RWPE1 (cell line): ENCODE data around the gene CCR5.

Experiments used
- CTCF ChIA-PET: fragments of 350-600 bp; sonication (Branson Sonifier 250); formaldehyde crosslinking; extraction: SDS; loops from one replicate; lab custom pipeline; 2021; lab: Yijun Ruan, JAX
- POLR2A ChIA-PET: fragments of 400-600 bp; formaldehyde crosslinking; extraction: SDS; loops from one replicate; lab custom pipeline; 2020; ENCODE audit warnings: antibody characterized with exemption; ENCODE audit not compliant: low non-redundant PET; lab: Yijun Ruan, JAX
- DNase-seq: peaks from one replicate; pipeline ENCODE4 v3.0.0; 2012; ENCODE audit warnings: low spot score
- H3K27ac ChIP-seq: fragments of 450-650 bp; 2 replicates; pipeline ENCODE4 v1.5.1; 2017
- CTCF ChIP-seq: fragments of 450-650 bp; conservative IDR thresholded peaks from 2 replicates; pipeline ENCODE4 v1.5.1; 2017; ENCODE audit warnings: low read depth, mild to moderate bottlenecking

CCR5 gene

GRCh38 chr3:46356276-46356675 lies 14.5 kb upstream of the CCR5 start:
- CTCF ChIA-PET, result interaction anchor here (0.6 kb wide), 1 partner anchor 65 kb away, joined by 3 read pairs; no protein-coding TSS in a partner anchor
- no peak for DNase-seq
- TF ChIP-seq CTCF, result no peak
- POLR2A ChIA-PET, result no interaction called here
- no peak overlapping the region for H3K27ac ChIP-seq

GRCh38 chr3:46356909-46357308 lies 13.8 kb upstream of the CCR5 start:
- TF ChIP-seq CTCF, result no peak
- no peak overlapping the region for H3K27ac ChIP-seq
- CTCF ChIA-PET, result no interaction called here
- POLR2A ChIA-PET, result no interaction called here
- DNase-seq, result no peak

GRCh38 chr3:46358466-46358865 lies 12.3 kb upstream of the CCR5 start:
- no peak for DNase-seq
- H3K27ac ChIP-seq, result no peak overlapping the region
- no peak for TF ChIP-seq CTCF
- ChIA-PET CTCF (no interaction called here), POLR2A (no interaction called here)

- CTCF ChIA-PET, result no interaction called here
- POLR2A ChIA-PET, result no interaction called here
- H3K27ac ChIP-seq, result no peak overlapping the region
- no peak for TF ChIP-seq CTCF
- DNase-seq, result no peak
Measured at GRCh38 chr3:46359733-46360493, 10.8 kb upstream of the CCR5 start.

GRCh38 chr3:46360907-46361306 lies 9.8 kb upstream of the CCR5 start:
- POLR2A ChIA-PET, result no interaction called here
- CTCF ChIA-PET, result no interaction called here
- no peak for DNase-seq
- no peak overlapping the region for H3K27ac ChIP-seq
- no peak for TF ChIP-seq CTCF

GRCh38 chr3:46361408-46362283 lies 9.1 kb upstream of the CCR5 start:
- CTCF ChIA-PET, result no interaction called here
- no peak for TF ChIP-seq CTCF
- POLR2A ChIA-PET, result no interaction called here
- peak; percentile 19 for DNase-seq
- no peak overlapping the region for H3K27ac ChIP-seq
